CD4-positive, alpha-beta memory T cell (primary cell): ENCODE measurements around the gene CPSF6. TPM values are rescaled to one million over a fixed set of nuclear protein-coding genes. Genes with fewer than 3 reads are reported as not detected.
"Not testable (repeated sequence)": the region's sequence is repeated elsewhere in the genome, so short reads cannot be mapped to it uniquely, and the experiment has no call there.

Experiments used
- CTCF ChIA-PET: fragments of 350-600 bp; sonication (Branson Sonifier 250); formaldehyde crosslinking; loops from one replicate; lab custom pipeline; 2021; ENCODE audit warnings: inconsistent platforms; ENCODE audit not compliant: partially characterized antibody; lab: Charles Lee
- POLR2A ChIA-PET: fragments of 350-600 bp; sonication (Branson Sonifier 250); formaldehyde crosslinking; loops from one replicate; lab custom pipeline; 2021; ENCODE audit not compliant: partially characterized antibody; lab: Charles Lee
- DNase-seq, 5 donors: peaks; one replicate each; pipeline versions ENCODE4 v3.0.0 to v3.0.0-alpha.2; 2020 to 2022; ENCODE audit warnings: mixed read lengths in 1 of 5
- H3K27ac ChIP-seq: one replicate; pipeline ENCODE4 v1.7.0; 2013; ENCODE audit warnings: low read depth, low read length
- H3K27me3 ChIP-seq: 2 replicates; pipeline ENCODE4 v1.7.0; 2013; ENCODE audit warnings: mild to moderate bottlenecking, low read length, moderate library complexity; ENCODE audit not compliant: insufficient read depth
- H3K36me3 ChIP-seq: 2 replicates; pipeline ENCODE4 v1.7.0; 2013; ENCODE audit warnings: mild to moderate bottlenecking, low read length, moderate library complexity; ENCODE audit not compliant: insufficient read depth
- H3K4me1 ChIP-seq: 2 replicates; pipeline ENCODE4 v1.7.0; 2013; ENCODE audit warnings: mild to moderate bottlenecking, low read length, moderate library complexity; ENCODE audit not compliant: insufficient read depth
- H3K4me3 ChIP-seq, 2 donors: one replicate each; pipeline ENCODE4 v1.7.0; 2013; ENCODE audit warnings: low read length in 2 of 2, mild to moderate bottlenecking in 1 of 2
- H3K9me3 ChIP-seq, 2 donors: one replicate each; pipeline ENCODE4 v1.7.0; 2013; ENCODE audit warnings: low read length in 2 of 2, control low read depth in 1 of 2; ENCODE audit not compliant: control insufficient read depth in 1 of 2
- H3K27ac Mint-ChIP-seq, 7 donors: one replicate each; pipeline ENCODE4 v1.8.0; 2020 to 2021; ENCODE audit warnings: mixed read lengths in 7 of 7, mild to moderate bottlenecking in 6 of 7, inconsistent platforms in 3 of 7, moderate library complexity in 3 of 7
- H3K27me3 Mint-ChIP-seq, 2 donors: one replicate each; pipeline ENCODE4 v1.8.0; 2020 to 2021; ENCODE audit warnings: mixed read lengths in 2 of 2
- H3K36me3 Mint-ChIP-seq, 2 donors: one replicate each; pipeline ENCODE4 v1.8.0; 2020 to 2021; ENCODE audit warnings: mixed read lengths in 2 of 2, inconsistent platforms in 1 of 2, mild to moderate bottlenecking in 1 of 2
- H3K4me1 Mint-ChIP-seq, 4 donors: one replicate each; pipeline ENCODE4 v1.8.0; 2020 to 2021; ENCODE audit warnings: mixed read lengths in 4 of 4, mild to moderate bottlenecking in 1 of 4
- H3K4me3 Mint-ChIP-seq, 8 donors: one replicate each; pipeline ENCODE4 v1.8.0; 2020 to 2021; ENCODE audit warnings: mixed read lengths in 8 of 8, mild to moderate bottlenecking in 7 of 8, moderate library complexity in 6 of 8, inconsistent platforms in 3 of 8
- H3K9me3 Mint-ChIP-seq, 8 donors: one replicate each; pipeline ENCODE4 v1.8.0; 2020 to 2021; ENCODE audit warnings: mixed read lengths in 8 of 8, mild to moderate bottlenecking in 5 of 8, inconsistent platforms in 3 of 8, moderate library complexity in 1 of 8
- intact Hi-C: fragments of 100-400 bp; cut with micrococcal nuclease; formaldehyde crosslinking; loops from one replicate; pipeline ENCODE4 v1.15.1; 2023
- polyA plus RNA-seq, 2 donors: library from polyadenylated mRNA; unstranded; fragments of 300-500 nt; fragmentation: Illumina TruSeq; gene quantifications; one replicate each; pipeline ENCODE4 v1.2.3, GENCODE V29; 2021
- total RNA-seq, 2 experiments: library from RNA; stranded (reverse); gene quantifications; one replicate each; pipeline ENCODE4 v1.2.3, GENCODE V29; 2021

Gene CPSF6
- total and polyA plus RNA-seq, 4 experiments from 2014 or later = 55.7 to 120 (median 84.9) TPM

GRCh38 chr12:69291278-69291593 lies 51.9 kb downstream of the CPSF6 start:
- H3K4me1 ChIP-seq = no peaks in the 10 kb centered on the region
- H3K9me3 Mint-ChIP-seq = peaks cover 0 to under 1% (median 0%) of the 10 kb centered on the region in 8 donors
- H3K27ac ChIP-seq = no peak overlapping the region
- ChIA-PET POLR2A (interaction anchor here (0.7 to 1.5 kb wide), 4 partner anchors 29 to 279 kb away, joined by 3 to 9 read pairs (median 4); no protein-coding TSS in a partner anchor), CTCF (interaction anchor here (0.7 to 4.5 kb wide), 14 partner anchors 9 to 356 kb away, joined by 3 to 66 read pairs (median 6); no protein-coding TSS in a partner anchor)
- peaks cover 6 to 11% (median 7%) of the 10 kb centered on the region in 4 donors for H3K4me1 Mint-ChIP-seq
- intact Hi-C loops = loop anchor here (1.0 to 5.0 kb wide), 5 partner anchors 40 to 348 kb away; partner anchors contain the start of gene CCT2
- H3K4me3 Mint-ChIP-seq = peak overlapping the region in 1 of 8 donors; percentile 30
- no peak overlapping the region for H3K4me3 ChIP-seq
- peaks cover 5% of the 10 kb centered on the region for H3K27me3 ChIP-seq
- peaks cover 27% of the 10 kb centered on the region in 2 donors for H3K27me3 Mint-ChIP-seq
- no peak for DNase-seq
- no peaks in the 10 kb centered on the region for H3K9me3 ChIP-seq
- H3K36me3 Mint-ChIP-seq = no peaks in the 10 kb centered on the region
- peak overlapping the region in 1 of 7 donors; percentile 49 for H3K27ac Mint-ChIP-seq
- no peaks in the 10 kb centered on the region for H3K36me3 ChIP-seq

- Histone ChIP-seq H3K4me3 (no peak overlapping the region), H3K27me3 (no peaks in the 10 kb centered on the region), H3K9me3 (no peaks in the 10 kb centered on the region), H3K27ac (no peak overlapping the region), H3K4me1 (no peaks in the 10 kb centered on the region), H3K36me3 (no peaks in the 10 kb centered on the region)
- ChIA-PET POLR2A (interaction anchor here (1.1 kb wide), 1 partner anchor 32 kb away, joined by 3 read pairs; no protein-coding TSS in a partner anchor), CTCF (no interaction called here)
- Mint-ChIP-seq H3K4me3 (no peak overlapping the region), H3K4me1 (peaks cover 0 to 6% (median 0%) of the 10 kb centered on the region in 4 donors), H3K36me3 (peaks cover 0 to 2% of the 10 kb centered on the region in 2 donors), H3K9me3 (peaks cover 0 to 2% (median 0%) of the 10 kb centered on the region in 8 donors), H3K27me3 (peaks cover 3 to 10% of the 10 kb centered on the region in 2 donors), H3K27ac (no peak overlapping the region)
- DNase-seq = no peak
- intact Hi-C loops = no loop called here
These were observed 58.8 kb downstream of the CPSF6 start for GRCh38 chr12:69298133-69298532.

GRCh38 chr12:69298947-69299346 lies 59.6 kb downstream of the CPSF6 start:
- CTCF ChIA-PET = interaction anchor here (0.7 kb wide), 1 partner anchor 109 kb away, joined by 3 read pairs; no protein-coding TSS in a partner anchor
- H3K27me3 ChIP-seq = no peaks in the 10 kb centered on the region

DNA sequence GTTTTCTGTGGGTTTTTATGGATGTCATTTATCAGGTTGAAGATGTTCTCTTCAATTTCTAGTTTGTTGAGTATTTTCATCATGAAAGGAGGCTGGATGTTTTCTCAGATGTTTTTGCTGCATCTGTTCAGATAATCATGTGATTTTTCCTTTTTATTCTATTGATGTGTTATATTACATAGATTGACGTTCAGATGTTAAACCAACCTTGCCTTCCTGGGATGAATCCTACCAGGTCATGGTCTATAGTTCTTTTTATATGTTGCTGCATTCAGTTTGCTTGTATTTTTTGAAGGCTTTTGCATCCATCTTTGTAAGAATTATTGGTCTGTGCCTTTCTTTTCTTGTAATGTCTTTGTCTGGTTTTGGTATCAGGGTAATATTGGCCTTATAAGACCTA lies 64.9 kb downstream of the CPSF6 start:
- H3K4me1 Mint-ChIP-seq = no peaks in the 10 kb centered on the region
- Histone ChIP-seq H3K36me3 (no peaks in the 10 kb centered on the region), H3K27me3 (no peaks in the 10 kb centered on the region), H3K9me3 (peaks cover 0 to 4% of the 10 kb centered on the region in 2 donors), H3K27ac (no peak overlapping the region), H3K4me3 (no peak overlapping the region), H3K4me1 (no peaks in the 10 kb centered on the region)
- no peak for DNase-seq
- H3K27ac Mint-ChIP-seq = no peak overlapping the region
- H3K27me3 Mint-ChIP-seq = no peaks in the 10 kb centered on the region
- peaks cover 1 to 17% of the 10 kb centered on the region in 2 donors for H3K36me3 Mint-ChIP-seq
- POLR2A ChIA-PET = no interaction called here
- peaks cover 0 to 31% (median 21%) of the 10 kb centered on the region in 8 donors for H3K9me3 Mint-ChIP-seq
- H3K4me3 Mint-ChIP-seq = no peak overlapping the region
- intact Hi-C loops = no loop called here
- CTCF ChIA-PET = no interaction called here

More at GRCh38 chr12:69298947-69299346, 59.6 kb downstream of the CPSF6 start:
- Mint-ChIP-seq H3K27ac (no peak overlapping the region), H3K9me3 (peaks cover 0 to 6% (median under 1%) of the 10 kb centered on the region in 8 donors), H3K36me3 (peaks cover 0 to 2% of the 10 kb centered on the region in 2 donors), H3K4me3 (no peak overlapping the region), H3K27me3 (peaks cover 2 to 4% of the 10 kb centered on the region in 2 donors), H3K4me1 (peaks cover 0 to 2% (median 0%) of the 10 kb centered on the region in 4 donors)
- no peak overlapping the region for H3K27ac ChIP-seq
- intact Hi-C loops = no loop called here
- DNase-seq = no peak
- H3K36me3 ChIP-seq = no peaks in the 10 kb centered on the region
- H3K4me1 ChIP-seq = no peaks in the 10 kb centered on the region
- POLR2A ChIA-PET = interaction anchor here (1.1 kb wide), 1 partner anchor 31 kb away, joined by 3 read pairs; no protein-coding TSS in a partner anchor
- H3K9me3 ChIP-seq = peaks cover 0 to under 1% of the 10 kb centered on the region in 2 donors
- no peak overlapping the region for H3K4me3 ChIP-seq

DNA sequence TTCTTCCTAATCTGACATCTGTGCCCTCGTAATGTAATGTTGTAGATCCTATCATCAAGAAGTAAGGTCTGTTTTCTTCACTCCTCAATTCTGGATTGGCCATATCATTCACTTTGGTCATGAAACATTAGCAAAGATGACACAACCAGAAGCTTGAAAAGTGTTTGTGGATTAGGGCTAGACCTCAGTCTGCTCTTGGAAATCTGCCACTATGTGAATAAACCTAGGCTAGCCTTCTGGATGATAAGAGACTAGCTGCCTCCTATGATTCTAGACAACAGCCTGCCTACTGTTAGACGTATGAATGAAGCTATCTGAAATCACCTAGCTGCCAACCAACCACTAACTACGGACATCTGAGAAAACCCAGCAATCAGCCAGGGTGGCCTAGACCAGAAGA lies 70.1 kb downstream of the CPSF6 start:
- Histone ChIP-seq H3K36me3 (no peaks in the 10 kb centered on the region), H3K4me3 (no peak overlapping the region), H3K9me3 (no peaks in the 10 kb centered on the region), H3K27ac (no peak overlapping the region), H3K4me1 (no peaks in the 10 kb centered on the region), H3K27me3 (no peaks in the 10 kb centered on the region)
- H3K36me3 Mint-ChIP-seq = peaks cover 2 to 11% of the 10 kb centered on the region in 2 donors
- H3K27ac Mint-ChIP-seq = no peak overlapping the region
- CTCF ChIA-PET = interaction anchor here (1.4 kb wide), 1 partner anchor 331 kb away, joined by 3 read pairs; no protein-coding TSS in a partner anchor
- DNase-seq = no peak
- POLR2A ChIA-PET = interaction anchor here (0.7 kb wide), 1 partner anchor 22 kb away, joined by 5 read pairs; no protein-coding TSS in a partner anchor
- H3K4me3 Mint-ChIP-seq = no peak overlapping the region
- H3K27me3 Mint-ChIP-seq = no peaks in the 10 kb centered on the region
- intact Hi-C loops = no loop called here
- H3K9me3 Mint-ChIP-seq = peaks cover 0 to 23% (median 19%) of the 10 kb centered on the region in 8 donors
- H3K4me1 Mint-ChIP-seq = no peaks in the 10 kb centered on the region

- Mint-ChIP-seq H3K4me3 (no peak overlapping the region), H3K36me3 (peaks cover 1 to 2% of the 10 kb centered on the region in 2 donors), H3K27ac (no peak overlapping the region), H3K9me3 (peaks cover 0 to 12% (median 4%) of the 10 kb centered on the region in 8 donors), H3K27me3 (no peaks in the 10 kb centered on the region), H3K4me1 (no peaks in the 10 kb centered on the region)
- no peak for DNase-seq
- Histone ChIP-seq H3K4me3 (no peak overlapping the region), H3K36me3 (no peaks in the 10 kb centered on the region), H3K4me1 (no peaks in the 10 kb centered on the region), H3K27me3 (no peaks in the 10 kb centered on the region), H3K9me3 (no peaks in the 10 kb centered on the region), H3K27ac (no peak overlapping the region)
- ChIA-PET POLR2A (no interaction called here), CTCF (no interaction called here)
- intact Hi-C loops = no loop called here
These were observed 73.8 kb downstream of the CPSF6 start for GRCh38 chr12:69313209-69313608.

DNA sequence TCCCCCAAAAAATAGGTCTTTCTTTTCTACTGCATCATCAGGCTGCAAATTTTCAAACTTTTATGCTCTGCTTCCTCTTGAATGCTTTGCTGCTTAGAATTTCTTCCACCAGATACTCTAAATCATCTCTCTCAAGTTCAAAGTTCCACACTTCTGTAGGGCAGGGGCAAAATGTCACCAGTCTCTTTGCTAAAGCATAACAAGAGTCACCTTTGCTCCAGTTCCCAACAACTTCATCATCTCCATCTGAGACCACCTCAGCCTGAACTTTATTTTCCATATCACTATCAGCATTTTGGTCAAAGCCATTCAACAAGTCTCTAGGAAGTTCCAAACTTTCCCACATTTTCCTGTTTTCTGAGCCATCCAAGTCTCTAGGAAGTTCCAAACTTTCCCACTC lies 77.4 kb downstream of the CPSF6 start:
- H3K27ac Mint-ChIP-seq, H3K27me3 ChIP-seq, CTCF ChIA-PET, H3K4me1 ChIP-seq, H3K27ac ChIP-seq, H3K4me3 Mint-ChIP-seq, H3K36me3 Mint-ChIP-seq, H3K9me3 ChIP-seq, POLR2A ChIA-PET, H3K4me3 ChIP-seq, H3K36me3 ChIP-seq, DNase-seq, H3K4me1 Mint-ChIP-seq, intact Hi-C loops, H3K27me3 Mint-ChIP-seq: not testable (repeated sequence)
- peaks cover 0 to 19% (median 6%) of the 10 kb centered on the region in 8 donors for H3K9me3 Mint-ChIP-seq
